LNCaP clone FGC (cell line): Measurements from ENCODE around the gene POMGNT2.
A peak's percentile ranks its signal among the peaks of the same experiment; 100 is the strongest.

Experiments
- DNase-seq: peaks from one replicate; pipeline ENCODE4 v3.0.0-alpha.2; 2011; ENCODE audit warnings: low read depth
- H3K4me3 ChIP-seq: 2 replicates; pipeline ENCODE4 v1.5.1; 2011; ENCODE audit warnings: mild to moderate bottlenecking, low read depth, low read length, control low read depth
- CTCF ChIP-seq: IDR thresholded peaks from 2 replicates; pipeline ENCODE4 v1.5.1; 2012; ENCODE audit warnings: mild to moderate bottlenecking; ENCODE audit not compliant: control insufficient read depth, insufficient read depth; ENCODE audit errors: extremely low read depth

Gene POMGNT2

GRCh38 chr3:43126536-43126935, 20.7 kb upstream of the POMGNT2 start:
- no peak for TF ChIP-seq CTCF
- H3K4me3 ChIP-seq, result no peak overlapping the region
- no peak for DNase-seq

GRCh38 chr3:43123895-43124294, 18.0 kb upstream of the POMGNT2 start:
- TF ChIP-seq CTCF, result no peak
- no peak for DNase-seq
- H3K4me3 ChIP-seq, result no peak overlapping the region

DNA sequence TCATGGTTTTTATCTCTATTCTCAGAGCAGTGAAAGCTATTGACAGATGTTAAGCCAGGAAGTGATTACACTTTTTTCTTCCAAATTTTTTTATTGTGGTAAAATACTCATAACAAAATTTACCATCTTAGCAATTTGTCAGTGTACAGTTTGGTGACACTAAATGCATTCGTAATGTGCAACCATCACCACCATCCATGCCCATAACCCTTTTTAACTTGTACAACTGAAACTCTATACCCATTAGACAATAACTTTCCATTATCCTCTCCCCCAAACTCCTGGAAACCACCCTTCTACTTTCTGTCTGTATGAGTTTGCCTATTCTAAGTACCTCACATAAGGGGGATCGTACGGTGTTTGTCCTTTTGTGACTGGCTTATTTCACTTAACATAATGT, 15.1 kb upstream of the POMGNT2 start:
- TF ChIP-seq CTCF, result no peak
- DNase-seq, result no peak
- H3K4me3 ChIP-seq, result no peak overlapping the region

GRCh38 chr3:43117257-43117656, 11.4 kb upstream of the POMGNT2 start:
- no peak for DNase-seq
- no peak for TF ChIP-seq CTCF

GRCh38 chr3:43113671-43114070, 7.8 kb upstream of the POMGNT2 start:
- no peak for TF ChIP-seq CTCF
- H3K4me3 ChIP-seq, result no peak overlapping the region
- DNase-seq, result no peak

More at GRCh38 chr3:43117257-43117656, 11.4 kb upstream of the POMGNT2 start:
- no peak overlapping the region for H3K4me3 ChIP-seq

GRCh38 chr3:43106293-43106628, 382 bp upstream of the POMGNT2 start:
- H3K4me3 ChIP-seq, result peak overlapping the region; percentile 77
- DNase-seq, result no peak
- no peak for TF ChIP-seq CTCF
